HepG2 (cell line): ENCODE data around the gene INSRR. TPM values are rescaled to one million over a fixed set of nuclear protein-coding genes. Genes with fewer than 3 reads are reported as not detected.

Source experiments
- ATAC-seq: fragments of 200-7000 bp; cut with Tn5 transposase; 3 replicates; pipeline ENCODE4 v1.9.1; 2020; ENCODE audit warnings: mild to moderate bottlenecking, moderate library complexity
- BruUV-seq: library from RNA; stranded (reverse); fragments of 400-500 nt; replicated peaks from 2 replicates; lab custom pipeline; 2021; lab: Mats Ljungman, UMichigan
- CTCF ChIA-PET: fragments of 300-600 bp; formaldehyde crosslinking; extraction: SDS; loops from one replicate; lab custom pipeline; 2021; ENCODE audit warnings: low total read pairs, inconsistent platforms, low intra/inter-chr PET ratio; lab: Yijun Ruan, JAX
- POLR2A ChIA-PET: fragments of 350-600 bp; sonication (Branson Sonifier 250); formaldehyde crosslinking; loops from one replicate; lab custom pipeline; 2020; ENCODE audit warnings: antibody characterized with exemption, inconsistent platforms; lab: Yijun Ruan, JAX
- DNase-seq: peaks from one replicate; pipeline ENCODE4 v3.0.0-alpha.2; 2015; ENCODE audit warnings: low spot score
- FAIRE-seq: peaks from 3 replicates; lab custom pipeline; 2011; peaks lifted over from hg19 to GRCh38; lab: Jason Lieb, UNC
- H2AFZ ChIP-seq: one replicate; pipeline ENCODE4 v1.6.1; 2011; ENCODE audit warnings: low read length, inconsistent platforms
- H3K27ac ChIP-seq: fragments of 300-600 bp; 3 replicates; pipeline ENCODE4 v1.8.0; 2011; ENCODE audit warnings: mixed run types, mild to moderate bottlenecking, mixed read lengths, low read length, inconsistent platforms; ENCODE audit not compliant: insufficient read depth; ENCODE audit errors: extremely low read length
- H3K27me3 ChIP-seq, 2 experiments: fragments of 200-600 bp in 1 of 2; 2 replicates in 1 of 2; 3 replicates in 1 of 2; pipeline versions ENCODE4 v1.6.0 to v1.8.0; 2011; ENCODE audit warnings: low read length in 2 of 2, mild to moderate bottlenecking in 2 of 2, moderate library complexity in 2 of 2, inconsistent platforms in 1 of 2; ENCODE audit not compliant: insufficient read depth in 2 of 2, control insufficient read depth in 1 of 2
- H3K36me3 ChIP-seq, 2 experiments: fragments of 200-600 bp in 1 of 2; replicated peaks in 1 of 2; 2 replicates in 1 of 2; 3 replicates in 1 of 2; pipeline versions ENCODE4 v1.5.1 to v1.8.0; 2011; ENCODE audit warnings: low read length in 2 of 2, inconsistent platforms in 1 of 2; ENCODE audit not compliant: insufficient read depth in 2 of 2, control insufficient read depth in 1 of 2
- H3K4me1 ChIP-seq: 2 replicates; pipeline ENCODE4 v1.5.1; 2012; ENCODE audit warnings: low read length, inconsistent platforms; ENCODE audit not compliant: insufficient read depth
- H3K4me2 ChIP-seq: 2 replicates; pipeline ENCODE4 v1.6.0; 2011; ENCODE audit warnings: low read depth, low read length, inconsistent platforms
- H3K4me3 ChIP-seq, 3 experiments: fragments of 200-600 bp in 1 of 3; sonication (generic), shearing (Covaris generic) in 1 of 3; replicated peaks in 1 of 3; 2 replicates each; pipeline ENCODE4 v1.5.1; 2011 to 2016; ENCODE audit warnings: low read length in 3 of 3, inconsistent platforms in 2 of 3, low read depth in 2 of 3, mild to moderate bottlenecking in 2 of 3, control low read depth in 1 of 3, mixed read lengths in 1 of 3; ENCODE audit not compliant: insufficient read depth in 1 of 3
- H3K79me2 ChIP-seq: one replicate; pipeline ENCODE4 v1.6.1; 2011; ENCODE audit warnings: low read length, inconsistent platforms; ENCODE audit not compliant: insufficient read depth
- H3K9ac ChIP-seq: 2 replicates; pipeline ENCODE4 v1.6.0; 2011; ENCODE audit warnings: mild to moderate bottlenecking, low read depth, low read length, inconsistent platforms; ENCODE audit not compliant: insufficient read depth
- H3K9me3 ChIP-seq: 2 replicates; pipeline ENCODE4 v1.5.1; 2012; ENCODE audit warnings: mild to moderate bottlenecking, low read length
- H4K20me1 ChIP-seq: 2 replicates; pipeline ENCODE4 v1.6.0; 2011; ENCODE audit warnings: inconsistent platforms, mild to moderate bottlenecking, low read length, moderate library complexity; ENCODE audit not compliant: insufficient read depth
- MAFK ChIP-seq, 2 experiments: IDR thresholded peaks in 1 of 2; conservative IDR thresholded peaks in 1 of 2; 2 replicates each; pipeline ENCODE4 v1.6.1; 2011; ENCODE audit warnings: improper control_type of control experiment in 2 of 2, low read length in 2 of 2
- NBN ChIP-seq: fragments of 450-650 bp; conservative IDR thresholded peaks from 2 replicates; pipeline ENCODE4 v1.6.1; 2017
- NFRKB ChIP-seq: fragments of 450-650 bp; IDR thresholded peaks from 2 replicates; pipeline ENCODE4 v1.6.1; 2017
- ZNF281 ChIP-seq: sonication (generic); formaldehyde crosslinking; IDR thresholded peaks from 2 replicates; pipeline ENCODE4 v1.4.0; 2020; ENCODE audit warnings: missing genetic modification reagents, borderline replicate concordance
- ZNF496 ChIP-seq: sonication (generic); formaldehyde crosslinking; IDR thresholded peaks from 2 replicates; pipeline ENCODE4 v1.8.1; 2023; ENCODE audit warnings: mild to moderate bottlenecking, moderate library complexity, missing genetic modification reagents; ENCODE audit not compliant: insufficient replicate concordance
- ZNF609 ChIP-seq: sonication (generic); formaldehyde crosslinking; IDR thresholded peaks from 2 replicates; pipeline ENCODE4 v1.4.0; 2020; ENCODE audit warnings: mild to moderate bottlenecking, missing genetic modification reagents, borderline replicate concordance
- ZNF747 ChIP-seq: sonication (generic); formaldehyde crosslinking; IDR thresholded peaks from 2 replicates; pipeline ENCODE4 v1.8.1; 2023; ENCODE audit warnings: missing genetic modification reagents, mild to moderate bottlenecking, borderline replicate concordance
- ZSCAN5A ChIP-seq: sonication (generic); formaldehyde crosslinking; IDR thresholded peaks from 2 replicates; pipeline ENCODE4 v1.8.0; 2022; ENCODE audit warnings: mild to moderate bottlenecking, missing genetic modification reagents, borderline replicate concordance
- WGBS: methylation state at CpG from one replicate; pipeline ENCODE4 v1.1.6; 2017; ENCODE audit warnings: low lambda C conversion rate; 5-methylcytosine and 5-hydroxymethylcytosine counted together
- in situ Hi-C: cut with HindIII; loops from 2 replicates; pipeline ENCODE4 v1.10.0; 2017; ENCODE audit warnings: low pct_unique_long_range_greater_than_20kb; ENCODE audit not compliant: extremely low pct_ligation_motif_present
- intact Hi-C: fragments of 100-400 bp; cut with micrococcal nuclease; formaldehyde crosslinking; loops from one replicate; pipeline ENCODE4 v1.10.0; 2022; ENCODE audit not compliant: unreplicated experiment
- polyA plus RNA-seq, 8 experiments: library from polyadenylated mRNA; depleted of rRNA in 3 of 8; stranded (reverse) in 7 of 8; unstranded in 1 of 8; fragments of >200 nt; fragmentation: Illumina TruSeq in 4 of 8; extraction: Trizol in 4 of 8; gene quantifications; 2 replicates each; pipeline versions ENCODE4 v1.2.1 to v1.2.3, GENCODE V29; 2011 to 2016; ENCODE audit warnings: low read depth in 4 of 8, missing spikeins in 1 of 8, mixed read lengths in 1 of 8; ENCODE audit not compliant: insufficient read depth in 1 of 8
- total RNA-seq, 5 experiments: library from RNA; depleted of rRNA; stranded (reverse); fragments of >200 nt; fragmentation: Illumina TruSeq; extraction: Trizol; gene quantifications; 2 replicates each; pipeline ENCODE4 v1.2.3, GENCODE V29; 2016; ENCODE audit warnings: low read depth in 1 of 5

Gene INSRR
- total and polyA plus RNA-seq, 2 of the 13 experiments (the other 11 are each of a cell fraction or from before 2014, with no cell fraction given), result not detected

- TF ChIP-seq ZSCAN5A, result no peak
- no peak for TF ChIP-seq ZNF609
- TF ChIP-seq MAFK (conservative IDR thresholded peaks at IDR 0.05 in 1 of 2, IDR thresholded peaks at IDR 0.05 in 1 of 2; ENCODE audit: low read length in 2 of 2), result no peak
- TF ChIP-seq ZNF496 (CRISPR knock-in tag), result no peak
- TF ChIP-seq NBN, result no peak
Observed at GRCh38 chr1:156822680-156823079, 36.2 kb downstream of the INSRR start (continued).

GRCh38 chr1:156821801-156822200 lies 37.1 kb downstream of the INSRR start:
- CTCF ChIA-PET, result no interaction called here
- Histone ChIP-seq H3K36me3 (no peaks in the 10 kb centered on the region), H3K79me2 (no peaks in the 10 kb centered on the region), H2AFZ (no peak overlapping the region), H3K4me2 (no peak overlapping the region), H3K9me3 (no peaks in the 10 kb centered on the region), H3K9ac (no peak overlapping the region), H3K4me3 (no peak overlapping the region), H4K20me1 (no peaks in the 10 kb centered on the region), H3K27me3 (peaks cover under 1 to 30% of the 10 kb centered on the region in 2 experiments; a peak in 4 of 5 replicates), H3K27ac (no peak overlapping the region), H3K4me1 (no peaks in the 10 kb centered on the region)
- WGBS, result 0% methylated on average over 4 of the region's 4 CpGs
- ATAC-seq (no peak), DNase-seq (no peak), FAIRE-seq (no peak)
- intact Hi-C loops (no loop called here), in situ Hi-C loops (no loop called here)
- POLR2A ChIA-PET, result no interaction called here
- BruUV-seq, result no TSS peak
- no peak for TF ChIP-seq ZNF281 (CRISPR knock-in tag)
- no peak for TF ChIP-seq ZNF747 (CRISPR knock-in tag)
- no peak for TF ChIP-seq NFRKB
